ENCODE results near the gene MRO.
"Not testable (repeated sequence)": the region's sequence is repeated elsewhere in the genome, so short reads cannot be mapped to it uniquely, and the experiment has no call there.

Gene MRO

GRCh38 chr18:50791599-50792438 lies 28.0 kb downstream of the MRO start:
- DNase-seq (ENCODE audit: low spot score) = peak; percentile 10

- no peak for DNase-seq (ENCODE audit: low spot score)
These were observed 28.9 kb downstream of the MRO start for GRCh38 chr18:50790948-50791347.

GRCh38 chr18:50790241-50790640 lies 29.6 kb downstream of the MRO start:
- no peak for DNase-seq (ENCODE audit: low spot score)

- DNase-seq (ENCODE audit: low spot score) = no peak
These were observed 31.5 kb downstream of the MRO start for GRCh38 chr18:50788284-50788683.

- no peak for DNase-seq (ENCODE audit: low spot score)
These were observed 33.0 kb downstream of the MRO start for GRCh38 chr18:50786864-50787263.

- DNase-seq (ENCODE audit: low spot score) = no peak
These were observed 36.3 kb downstream of the MRO start for GRCh38 chr18:50783553-50783952.

- DNase-seq (ENCODE audit: low spot score) = not testable (repeated sequence)
These were observed 40.8 kb downstream of the MRO start for GRCh38 chr18:50779021-50779420.

- no peak for DNase-seq (ENCODE audit: low spot score)
These were observed 43.4 kb downstream of the MRO start for GRCh38 chr18:50776383-50776782.

GRCh38 chr18:50775726-50776125 lies 44.1 kb downstream of the MRO start:
- DNase-seq (ENCODE audit: low spot score) = no peak

- DNase-seq (ENCODE audit: low spot score) = no peak
These were observed 44.6 kb downstream of the MRO start for GRCh38 chr18:50775207-50775606.

GRCh38 chr18:50769463-50769862 lies 50.4 kb downstream of the MRO start:
- DNase-seq (ENCODE audit: low spot score) = no peak

- no peak for DNase-seq (ENCODE audit: low spot score)
These were observed 62.5 kb downstream of the MRO start for GRCh38 chr18:50757358-50757757.

- no peak for DNase-seq (ENCODE audit: low spot score)
These were observed 65.5 kb downstream of the MRO start for GRCh38 chr18:50754297-50754696.

GRCh38 chr18:50753311-50753710 lies 66.5 kb downstream of the MRO start:
- no peak for DNase-seq (ENCODE audit: low spot score)

- no peak for DNase-seq (ENCODE audit: low spot score)
These were observed 67.9 kb downstream of the MRO start for GRCh38 chr18:50751947-50752346.

GRCh38 chr18:50751490-50751889 lies 68.3 kb downstream of the MRO start:
- no peak for DNase-seq (ENCODE audit: low spot score)

- no peak for DNase-seq (ENCODE audit: low spot score)
These were observed 69.3 kb downstream of the MRO start for GRCh38 chr18:50750546-50750945.

- no peak for DNase-seq (ENCODE audit: low spot score)
These were observed 69.9 kb downstream of the MRO start for GRCh38 chr18:50749945-50750344.

- DNase-seq (ENCODE audit: low spot score) = no peak
These were observed 70.4 kb downstream of the MRO start for GRCh38 chr18:50749421-50749820.

GRCh38 chr18:50748243-50749229 lies 71.3 kb downstream of the MRO start:
- DNase-seq (ENCODE audit: low spot score) = no peak

GRCh38 chr18:50747849-50748242 lies 72.0 kb downstream of the MRO start:
- no peak for DNase-seq (ENCODE audit: low spot score)

GRCh38 chr18:50745945-50746344 lies 73.9 kb downstream of the MRO start:
- DNase-seq (ENCODE audit: low spot score) = no peak
